B cell (primary cell): ENCODE measurements around the gene HOXA9.

Source experiments
- CTCF ChIP-seq: fragments of 200-600 bp; IDR thresholded peaks from one replicate; pipeline ENCODE4 v1.8.0; 2022; ENCODE audit warnings: antibody characterized with exemption, mild to moderate bottlenecking
- EZH2 ChIP-seq: IDR thresholded peaks from 2 replicates; pipeline ENCODE4 v1.6.1; 2012; ENCODE audit warnings: borderline replicate concordance, low read depth, mild to moderate bottlenecking, moderate library complexity, low read length; ENCODE audit not compliant: insufficient read depth, poor library complexity, severe bottlenecking

- TF ChIP-seq CTCF (no peak), EZH2 (no peak)
Measured at GRCh38 chr7:27211084-27211446, 45.7 kb upstream of the HOXA9 start.
